Mesendoderm (in vitro differentiated cells): ENCODE measurements around the gene ZKSCAN4.

ENCODE experiments used
- DNase-seq: peaks from one replicate; pipeline ENCODE4 v3.0.0; 2013
- H2AK5ac ChIP-seq: 2 replicates; pipeline ENCODE4 v1.6.1; 2013; ENCODE audit warnings: low read length, inconsistent platforms
- H2BK120ac ChIP-seq: 2 replicates; pipeline ENCODE4 v1.6.1; 2013; ENCODE audit warnings: low read depth, mild to moderate bottlenecking, low read length, moderate library complexity, mixed read lengths
- H2BK15ac ChIP-seq: replicated peaks from 2 replicates; pipeline ENCODE4 v1.6.1; 2013; ENCODE audit warnings: low read depth, mild to moderate bottlenecking, moderate library complexity
- H2BK5ac ChIP-seq: 2 replicates; pipeline ENCODE4 v1.6.1; 2013; ENCODE audit warnings: low read length, inconsistent platforms
- H3K18ac ChIP-seq: 2 replicates; pipeline ENCODE4 v1.6.1; 2013; ENCODE audit warnings: mild to moderate bottlenecking, low read length, mixed read lengths
- H3K23ac ChIP-seq: one replicate; pipeline ENCODE4 v1.6.1; 2013; ENCODE audit warnings: low read length
- H3K27ac ChIP-seq: 2 replicates; pipeline ENCODE4 v1.5.1; 2013; ENCODE audit warnings: low read depth, mild to moderate bottlenecking, inconsistent platforms, low read length, moderate library complexity
- H3K27me3 ChIP-seq: 2 replicates; pipeline ENCODE4 v1.6.1; 2013; ENCODE audit warnings: low read length, control low read depth, mild to moderate bottlenecking, inconsistent platforms; ENCODE audit not compliant: insufficient read depth, poor library complexity
- H3K36me3 ChIP-seq: 2 replicates; pipeline ENCODE4 v1.6.1; 2013; ENCODE audit warnings: low read length, inconsistent platforms; ENCODE audit not compliant: control insufficient read depth, insufficient read depth
- H3K4ac ChIP-seq: one replicate; pipeline ENCODE4 v1.6.1; 2013; ENCODE audit warnings: low read depth, mild to moderate bottlenecking, low read length, moderate library complexity
- H3K4me1 ChIP-seq: 2 replicates; pipeline ENCODE4 v1.6.1; 2013; ENCODE audit warnings: low read depth, low read length, inconsistent platforms; ENCODE audit not compliant: control insufficient read depth
- H3K4me2 ChIP-seq: 2 replicates; pipeline ENCODE4 v1.6.1; 2013; ENCODE audit warnings: low read length
- H3K4me3 ChIP-seq: 2 replicates; pipeline ENCODE4 v1.5.1; 2013; ENCODE audit warnings: mild to moderate bottlenecking, low read length
- H3K56ac ChIP-seq: one replicate; pipeline ENCODE4 v1.6.1; 2013; ENCODE audit warnings: low read length
- H3K79me1 ChIP-seq: 2 replicates; pipeline ENCODE4 v1.6.1; 2013; ENCODE audit warnings: low read length, inconsistent platforms
- H3K79me2 ChIP-seq: 2 replicates; pipeline ENCODE4 v1.6.1; 2013; ENCODE audit warnings: mild to moderate bottlenecking, low read length; ENCODE audit not compliant: control insufficient read depth, insufficient read depth
- H3K9ac ChIP-seq: 2 replicates; pipeline ENCODE4 v1.6.1; 2013; ENCODE audit warnings: low read length, inconsistent platforms
- H4K5ac ChIP-seq: one replicate; pipeline ENCODE4 v1.6.1; 2013; ENCODE audit warnings: low read length
- H4K8ac ChIP-seq: one replicate; pipeline ENCODE4 v1.6.1; 2013; ENCODE audit warnings: low read depth, mild to moderate bottlenecking, control low read depth, low read length, moderate library complexity
- WGBS: extraction: QIAGEN DNeasy Blood & Tissue Kit; methylation state at CpG from one replicate; pipeline ENCODE4 v1.1.7; 2013; ENCODE audit warnings: low lambda C conversion rate, missing lambda C conversion rate; ENCODE audit not compliant: insufficient coverage; ENCODE audit errors: extremely low coverage; 5-methylcytosine and 5-hydroxymethylcytosine counted together

Gene ZKSCAN4

DNA sequence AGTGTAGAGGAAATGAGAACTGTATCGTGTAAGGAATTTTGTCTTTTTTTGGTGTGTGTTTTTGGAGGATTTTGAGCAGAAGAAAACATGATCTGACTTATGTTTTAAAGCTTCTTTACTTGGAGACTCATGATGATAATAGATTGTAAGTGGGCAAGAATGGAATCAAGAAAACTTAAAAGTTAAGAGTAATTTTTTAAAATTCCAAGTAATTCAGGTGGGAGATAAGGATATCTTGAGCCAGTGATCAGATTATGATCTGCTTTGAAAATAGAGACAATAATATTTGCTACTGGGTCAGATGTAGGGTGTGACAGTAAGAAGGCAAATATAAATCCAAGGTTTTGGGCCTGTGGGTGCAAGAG, 15.6 kb upstream of the ZKSCAN4 start:
- H3K23ac ChIP-seq = no peak overlapping the region
- no peak overlapping the region for H2BK15ac ChIP-seq
- no peak for DNase-seq
- H3K9ac ChIP-seq = peak overlapping the region; percentile 65
- H2BK120ac ChIP-seq = no peak overlapping the region
- no peak overlapping the region for H2BK5ac ChIP-seq
- H3K27me3 ChIP-seq = no peaks in the 10 kb centered on the region
- H3K79me2 ChIP-seq = peaks cover 6% of the 10 kb centered on the region
- H3K79me1 ChIP-seq = peaks cover 2% of the 10 kb centered on the region
- H3K27ac ChIP-seq = no peak overlapping the region
- H4K5ac ChIP-seq = no peak overlapping the region
- H3K36me3 ChIP-seq = peaks cover 2% of the 10 kb centered on the region
- no peak overlapping the region for H4K8ac ChIP-seq
- H3K4me3 ChIP-seq = peak overlapping the region; percentile 32
- WGBS = 100% methylated on average over 1 of the region's 1 CpG
- H3K56ac ChIP-seq = peak overlapping the region; percentile 74
- no peaks in the 10 kb centered on the region for H3K4me1 ChIP-seq
- H3K4me2 ChIP-seq = peak overlapping the region; percentile 93
- H2AK5ac ChIP-seq = no peak overlapping the region
- no peak overlapping the region for H3K4ac ChIP-seq
- no peak overlapping the region for H3K18ac ChIP-seq

- Histone ChIP-seq H3K18ac (peak within 1 kb of the TSS; percentile 24), H2AK5ac (no peak within 1 kb of the TSS), H2BK15ac (no peak within 1 kb of the TSS), H2BK5ac (no peak within 1 kb of the TSS), H3K4me2 (peak within 1 kb of the TSS; percentile 93), H3K4ac (no peak within 1 kb of the TSS), H3K4me3 (peak within 1 kb of the TSS; percentile 32), H4K5ac (no peak within 1 kb of the TSS), H2BK120ac (no peak within 1 kb of the TSS), H3K27ac (peak within 1 kb of the TSS; percentile 18), H3K9ac (peak within 1 kb of the TSS; percentile 65), H3K23ac (no peak within 1 kb of the TSS), H3K79me2 (peaks cover 6% of the 10 kb centered on the region), H3K4me1 (no peaks in the 10 kb centered on the region), H3K56ac (peak within 1 kb of the TSS; percentile 74), H3K79me1 (peaks cover 2% of the 10 kb centered on the region), H3K36me3 (peaks cover under 1% of the 10 kb centered on the region), H3K27me3 (no peaks in the 10 kb centered on the region), H4K8ac (no peak within 1 kb of the TSS)
- WGBS = no CpG with 5 or more reads among the region's 32 CpGs
- DNase-seq = peak; percentile 96
These were observed 15.1 kb upstream of the ZKSCAN4 start, which contains the start of gene ZSCAN26 for GRCh38 chr6:28266962-28267694. Gene ZSCAN26 (plus strand): TSS chr6:28267143. CDS start chr6:28271920, 4,777 bp downstream.

GRCh38 chr6:28266563-28266961, 14.5 kb upstream of the ZKSCAN4 start:
- 100% methylated on average over 2 of the region's 5 CpGs for WGBS
- Histone ChIP-seq H3K9ac (peak overlapping the region; percentile 65), H4K8ac (no peak overlapping the region), H2BK5ac (no peak overlapping the region), H3K56ac (no peak overlapping the region), H3K4ac (no peak overlapping the region), H3K4me3 (no peak overlapping the region), H2BK15ac (no peak overlapping the region), H4K5ac (no peak overlapping the region), H3K18ac (no peak overlapping the region), H3K27ac (no peak overlapping the region), H3K4me2 (no peak overlapping the region), H3K27me3 (no peaks in the 10 kb centered on the region), H3K4me1 (no peaks in the 10 kb centered on the region), H3K79me1 (peaks cover 2% of the 10 kb centered on the region), H3K36me3 (no peaks in the 10 kb centered on the region), H2BK120ac (no peak overlapping the region), H3K23ac (no peak overlapping the region), H3K79me2 (peaks cover 6% of the 10 kb centered on the region), H2AK5ac (no peak overlapping the region)
- no peak for DNase-seq

GRCh38 chr6:28264834-28265401, 12.8 kb upstream of the ZKSCAN4 start:
- H3K36me3 ChIP-seq = no peaks in the 10 kb centered on the region
- no peak for DNase-seq
- no peak overlapping the region for H3K9ac ChIP-seq
- H4K8ac ChIP-seq = no peak overlapping the region
- no peak overlapping the region for H3K23ac ChIP-seq
- no CpG with 5 or more reads among the region's 4 CpGs for WGBS
- H2AK5ac ChIP-seq = no peak overlapping the region
- no peak overlapping the region for H3K27ac ChIP-seq
- no peaks in the 10 kb centered on the region for H3K4me1 ChIP-seq
- no peak overlapping the region for H2BK120ac ChIP-seq
- no peak overlapping the region for H3K4me2 ChIP-seq
- H3K4ac ChIP-seq = no peak overlapping the region
- peaks cover 6% of the 10 kb centered on the region for H3K79me2 ChIP-seq
- no peak overlapping the region for H2BK5ac ChIP-seq
- H3K4me3 ChIP-seq = no peak overlapping the region
- no peaks in the 10 kb centered on the region for H3K79me1 ChIP-seq
- H2BK15ac ChIP-seq = no peak overlapping the region
- no peaks in the 10 kb centered on the region for H3K27me3 ChIP-seq
- no peak overlapping the region for H4K5ac ChIP-seq
- no peak overlapping the region for H3K56ac ChIP-seq
- no peak overlapping the region for H3K18ac ChIP-seq

DNA sequence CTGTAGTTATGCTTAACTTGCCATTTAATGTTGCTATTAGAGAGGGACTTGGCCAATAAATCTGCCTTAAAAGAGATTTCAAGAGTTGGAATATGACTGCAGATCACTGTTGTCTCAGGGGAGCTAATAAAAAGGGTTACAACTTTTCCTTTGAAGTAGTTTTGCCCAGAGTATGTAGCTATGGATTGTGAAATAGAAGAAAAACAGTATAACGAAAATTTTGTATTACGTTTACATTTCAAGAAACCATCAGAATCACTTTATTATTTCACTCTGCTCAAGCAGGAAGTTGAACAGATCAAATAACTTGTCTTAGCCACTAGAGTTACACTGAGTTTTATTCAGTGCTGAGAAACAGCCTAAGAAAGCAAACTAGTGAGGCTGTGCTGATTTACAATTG, 11.9 kb upstream of the ZKSCAN4 start:
- H3K27ac ChIP-seq = no peak overlapping the region
- H3K4me3 ChIP-seq = no peak overlapping the region
- no CpG with 5 or more reads among the region's 2 CpGs for WGBS

More for the DNA sequence above, 11.9 kb upstream of the ZKSCAN4 start:
- H4K5ac ChIP-seq = no peak overlapping the region
- H3K79me2 ChIP-seq = peaks cover 4% of the 10 kb centered on the region
- H2AK5ac ChIP-seq = no peak overlapping the region
- H3K79me1 ChIP-seq = no peaks in the 10 kb centered on the region
- no peaks in the 10 kb centered on the region for H3K36me3 ChIP-seq
- H2BK15ac ChIP-seq = no peak overlapping the region
- H3K18ac ChIP-seq = no peak overlapping the region
- no peak for DNase-seq
- no peak overlapping the region for H3K23ac ChIP-seq
- H3K4ac ChIP-seq = no peak overlapping the region
- no peak overlapping the region for H3K9ac ChIP-seq
- H2BK5ac ChIP-seq = no peak overlapping the region
- no peaks in the 10 kb centered on the region for H3K4me1 ChIP-seq
- no peak overlapping the region for H3K4me2 ChIP-seq
- no peak overlapping the region for H3K56ac ChIP-seq
- H2BK120ac ChIP-seq = no peak overlapping the region
- no peak overlapping the region for H4K8ac ChIP-seq
- no peaks in the 10 kb centered on the region for H3K27me3 ChIP-seq
